Measurements from ENCODE around the gene THSD4.
"Not testable (repeated sequence)": the region's sequence is repeated elsewhere in the genome, so short reads cannot be mapped to it uniquely, and the experiment has no call there.

The THSD4 gene

GRCh38 chr15:71367737-71368136, 252.5 kb downstream of the THSD4 start:
- not testable (repeated sequence) for H3K27me3 ChIP-seq (ENCODE audit: control insufficient read depth, insufficient read depth, low read length); H3K9ac ChIP-seq (ENCODE audit: low read length); H3K9me3 ChIP-seq (ENCODE audit: control insufficient read depth, low read depth, low read length); H3K36me3 ChIP-seq (ENCODE audit: control insufficient read depth, low read depth, low read length); H3K4me3 ChIP-seq (ENCODE audit: low read length); H3K27ac ChIP-seq (ENCODE audit: low read length)
- H3K4me1 ChIP-seq (ENCODE audit: control insufficient read depth, low read depth, low read length): peaks cover 29% of the 10 kb centered on the region

DNA sequence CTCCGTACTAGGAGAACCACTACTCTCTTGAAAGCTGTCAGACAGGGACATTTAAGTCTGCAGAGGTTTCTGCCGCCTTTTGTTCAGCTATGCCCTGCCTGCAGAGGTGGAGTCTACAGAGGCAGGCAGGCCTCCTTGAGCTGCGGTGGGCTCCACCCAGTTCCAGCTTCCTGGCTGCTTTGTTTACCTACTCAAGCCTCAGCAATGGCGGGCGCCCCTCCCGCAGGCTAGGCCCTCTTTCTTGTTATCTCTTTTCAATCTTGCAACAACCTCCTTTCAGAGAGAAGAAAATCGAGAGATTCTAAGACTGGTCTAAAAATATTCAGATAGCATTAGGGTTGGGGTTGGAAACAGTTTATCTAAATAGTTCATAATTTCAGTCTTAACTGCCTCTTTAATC, 257.5 kb downstream of the THSD4 start:
- H3K27ac ChIP-seq (ENCODE audit: low read length): not testable (repeated sequence)

GRCh38 chr15:71373917-71374316, 258.6 kb downstream of the THSD4 start:
- H3K9ac ChIP-seq (ENCODE audit: low read length): no peak overlapping the region
- H3K4me1 ChIP-seq (ENCODE audit: control insufficient read depth, low read depth, low read length): no peaks in the 10 kb centered on the region
- no peak overlapping the region for H3K4me3 ChIP-seq (ENCODE audit: low read length)
- H3K9me3 ChIP-seq (ENCODE audit: control insufficient read depth, low read depth, low read length): no peaks in the 10 kb centered on the region
- H3K27ac ChIP-seq (ENCODE audit: low read length): no peak overlapping the region
- no peaks in the 10 kb centered on the region for H3K36me3 ChIP-seq (ENCODE audit: control insufficient read depth, low read depth, low read length)
- no peaks in the 10 kb centered on the region for H3K27me3 ChIP-seq (ENCODE audit: control insufficient read depth, insufficient read depth, low read length)

More for the DNA sequence above, 257.5 kb downstream of the THSD4 start:
- not testable (repeated sequence) for H3K36me3 ChIP-seq (ENCODE audit: control insufficient read depth, low read depth, low read length); H3K4me3 ChIP-seq (ENCODE audit: low read length); H3K9ac ChIP-seq (ENCODE audit: low read length); H3K4me1 ChIP-seq (ENCODE audit: control insufficient read depth, low read depth, low read length); H3K9me3 ChIP-seq (ENCODE audit: control insufficient read depth, low read depth, low read length); H3K27me3 ChIP-seq (ENCODE audit: control insufficient read depth, insufficient read depth, low read length)

- H3K27ac ChIP-seq (ENCODE audit: low read length): no peak overlapping the region
- no peaks in the 10 kb centered on the region for H3K36me3 ChIP-seq (ENCODE audit: control insufficient read depth, low read depth, low read length)
- no peaks in the 10 kb centered on the region for H3K4me1 ChIP-seq (ENCODE audit: control insufficient read depth, low read depth, low read length)
- H3K27me3 ChIP-seq (ENCODE audit: control insufficient read depth, insufficient read depth, low read length): no peaks in the 10 kb centered on the region
- H3K4me3 ChIP-seq (ENCODE audit: low read length): no peak overlapping the region
- no peak overlapping the region for H3K9ac ChIP-seq (ENCODE audit: low read length)
- H3K9me3 ChIP-seq (ENCODE audit: control insufficient read depth, low read depth, low read length): no peaks in the 10 kb centered on the region
Measured at GRCh38 chr15:71374607-71375352, 259.5 kb downstream of the THSD4 start.

- no peaks in the 10 kb centered on the region for H3K4me1 ChIP-seq (ENCODE audit: control insufficient read depth, low read depth, low read length)
- no peak overlapping the region for H3K27ac ChIP-seq (ENCODE audit: low read length)
- no peak overlapping the region for H3K9ac ChIP-seq (ENCODE audit: low read length)
- H3K27me3 ChIP-seq (ENCODE audit: control insufficient read depth, insufficient read depth, low read length): no peaks in the 10 kb centered on the region
- H3K36me3 ChIP-seq (ENCODE audit: control insufficient read depth, low read depth, low read length): no peaks in the 10 kb centered on the region
- no peak overlapping the region for H3K4me3 ChIP-seq (ENCODE audit: low read length)
- H3K9me3 ChIP-seq (ENCODE audit: control insufficient read depth, low read depth, low read length): no peaks in the 10 kb centered on the region
Measured at GRCh38 chr15:71375934-71376333, 260.7 kb downstream of the THSD4 start.

- Histone ChIP-seq H3K27me3 (ENCODE audit: control insufficient read depth, insufficient read depth, low read length) (no peaks in the 10 kb centered on the region), H3K9ac (ENCODE audit: low read length) (no peak overlapping the region), H3K9me3 (ENCODE audit: control insufficient read depth, low read depth, low read length) (no peaks in the 10 kb centered on the region), H3K4me3 (ENCODE audit: low read length) (no peak overlapping the region), H3K4me1 (ENCODE audit: control insufficient read depth, low read depth, low read length) (peaks cover 17% of the 10 kb centered on the region), H3K36me3 (ENCODE audit: control insufficient read depth, low read depth, low read length) (no peaks in the 10 kb centered on the region), H3K27ac (ENCODE audit: low read length) (no peak overlapping the region)
Measured at GRCh38 chr15:71379893-71380292, 264.6 kb downstream of the THSD4 start.

DNA sequence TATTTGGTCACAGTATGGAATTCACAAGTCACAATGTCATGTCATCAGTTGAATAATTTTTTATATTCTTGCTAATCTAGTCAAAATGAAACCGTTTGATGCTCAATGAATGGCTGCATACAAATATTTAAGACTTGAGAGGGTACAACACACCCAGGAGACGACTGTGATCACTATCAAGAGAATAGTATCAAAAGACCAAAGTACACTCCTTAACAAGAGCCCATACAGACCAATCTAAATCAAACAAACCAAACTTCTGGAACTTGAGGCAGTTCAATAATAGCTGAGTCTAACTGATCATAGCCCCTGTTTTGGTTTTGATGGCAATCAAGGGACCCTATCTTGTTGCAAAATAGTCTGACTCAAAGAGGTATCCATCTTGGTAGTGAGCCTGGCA, 265.1 kb downstream of the THSD4 start:
- Histone ChIP-seq H3K27ac (ENCODE audit: low read length) (no peak overlapping the region), H3K4me3 (ENCODE audit: low read length) (no peak overlapping the region), H3K9me3 (ENCODE audit: control insufficient read depth, low read depth, low read length) (no peaks in the 10 kb centered on the region), H3K4me1 (ENCODE audit: control insufficient read depth, low read depth, low read length) (peaks cover 22% of the 10 kb centered on the region), H3K36me3 (ENCODE audit: control insufficient read depth, low read depth, low read length) (no peaks in the 10 kb centered on the region), H3K27me3 (ENCODE audit: control insufficient read depth, insufficient read depth, low read length) (no peaks in the 10 kb centered on the region), H3K9ac (ENCODE audit: low read length) (no peak overlapping the region)

- Histone ChIP-seq H3K27ac (ENCODE audit: low read length) (no peak overlapping the region), H3K4me1 (ENCODE audit: control insufficient read depth, low read depth, low read length) (peaks cover 50% of the 10 kb centered on the region), H3K9ac (ENCODE audit: low read length) (no peak overlapping the region), H3K27me3 (ENCODE audit: control insufficient read depth, insufficient read depth, low read length) (no peaks in the 10 kb centered on the region), H3K36me3 (ENCODE audit: control insufficient read depth, low read depth, low read length) (no peaks in the 10 kb centered on the region), H3K4me3 (ENCODE audit: low read length) (no peak overlapping the region), H3K9me3 (ENCODE audit: control insufficient read depth, low read depth, low read length) (no peaks in the 10 kb centered on the region)
Measured at GRCh38 chr15:71384501-71384900, 269.2 kb downstream of the THSD4 start.

DNA sequence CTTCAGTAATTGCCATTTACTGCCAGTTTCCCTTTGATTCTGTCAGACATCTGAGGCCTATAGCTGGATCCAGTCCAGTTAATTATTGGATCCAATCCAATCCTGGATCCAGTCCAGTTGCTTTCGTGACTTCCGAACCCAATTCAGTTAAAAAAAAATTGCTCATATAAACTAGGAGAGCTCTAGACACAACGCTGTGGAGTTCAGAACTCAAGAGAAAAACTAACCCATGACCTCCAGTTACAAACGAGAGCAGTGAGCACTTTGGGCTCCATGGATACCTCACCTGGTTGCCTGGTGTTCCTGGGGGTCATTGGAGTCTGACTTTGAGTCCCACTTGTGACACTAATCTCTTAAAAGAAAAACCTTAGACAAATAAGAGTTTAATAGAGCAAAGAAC, 269.8 kb downstream of the THSD4 start:
- H3K4me1 ChIP-seq (ENCODE audit: control insufficient read depth, low read depth, low read length): peaks cover 50% of the 10 kb centered on the region
- H3K27ac ChIP-seq (ENCODE audit: low read length): no peak overlapping the region
- no peaks in the 10 kb centered on the region for H3K36me3 ChIP-seq (ENCODE audit: control insufficient read depth, low read depth, low read length)
- H3K27me3 ChIP-seq (ENCODE audit: control insufficient read depth, insufficient read depth, low read length): no peaks in the 10 kb centered on the region
- no peaks in the 10 kb centered on the region for H3K9me3 ChIP-seq (ENCODE audit: control insufficient read depth, low read depth, low read length)
- H3K9ac ChIP-seq (ENCODE audit: low read length): no peak overlapping the region
- H3K4me3 ChIP-seq (ENCODE audit: low read length): no peak overlapping the region

GRCh38 chr15:71385457-71385856, 270.2 kb downstream of the THSD4 start:
- H3K9me3 ChIP-seq (ENCODE audit: control insufficient read depth, low read depth, low read length): no peaks in the 10 kb centered on the region
- H3K27ac ChIP-seq (ENCODE audit: low read length): no peak overlapping the region
- H3K4me1 ChIP-seq (ENCODE audit: control insufficient read depth, low read depth, low read length): peaks cover 50% of the 10 kb centered on the region
- H3K4me3 ChIP-seq (ENCODE audit: low read length): peak overlapping the region; percentile 9
- H3K9ac ChIP-seq (ENCODE audit: low read length): no peak overlapping the region
- H3K27me3 ChIP-seq (ENCODE audit: control insufficient read depth, insufficient read depth, low read length): no peaks in the 10 kb centered on the region
- H3K36me3 ChIP-seq (ENCODE audit: control insufficient read depth, low read depth, low read length): no peaks in the 10 kb centered on the region

- no peak overlapping the region for H3K27ac ChIP-seq (ENCODE audit: low read length)
- H3K4me3 ChIP-seq (ENCODE audit: low read length): peak overlapping the region; percentile 9
- peaks cover 50% of the 10 kb centered on the region for H3K4me1 ChIP-seq (ENCODE audit: control insufficient read depth, low read depth, low read length)
Measured at GRCh38 chr15:71386005-71386404, 270.7 kb downstream of the THSD4 start.

GRCh38 chr15:71386448-71387236, 271.4 kb downstream of the THSD4 start:
- no peaks in the 10 kb centered on the region for H3K9me3 ChIP-seq (ENCODE audit: control insufficient read depth, low read depth, low read length)
- peak overlapping the region; percentile 2 for H3K9ac ChIP-seq (ENCODE audit: low read length)
- peak overlapping the region; percentile 25 for H3K4me3 ChIP-seq (ENCODE audit: low read length)
- H3K27me3 ChIP-seq (ENCODE audit: control insufficient read depth, insufficient read depth, low read length): peaks cover 5% of the 10 kb centered on the region
- peaks cover 54% of the 10 kb centered on the region for H3K4me1 ChIP-seq (ENCODE audit: control insufficient read depth, low read depth, low read length)
- H3K36me3 ChIP-seq (ENCODE audit: control insufficient read depth, low read depth, low read length): no peaks in the 10 kb centered on the region
- peak overlapping the region; percentile 1 for H3K27ac ChIP-seq (ENCODE audit: low read length)

More at GRCh38 chr15:71386005-71386404, 270.7 kb downstream of the THSD4 start:
- Histone ChIP-seq H3K27me3 (ENCODE audit: control insufficient read depth, insufficient read depth, low read length) (no peaks in the 10 kb centered on the region), H3K36me3 (ENCODE audit: control insufficient read depth, low read depth, low read length) (no peaks in the 10 kb centered on the region), H3K9me3 (ENCODE audit: control insufficient read depth, low read depth, low read length) (no peaks in the 10 kb centered on the region), H3K9ac (ENCODE audit: low read length) (no peak overlapping the region)
